HG03469 (cell line): Measurements from ENCODE around the gene TRAPPC3.

ENCODE experiments used
- ATAC-seq: cut with Tn5 transposase; IDR thresholded peaks from one replicate; pipeline ENCODE4 v1.9.1; 2021; ENCODE audit warnings: mild to moderate bottlenecking, moderate library complexity, moderate number of reproducible peaks; ENCODE audit not compliant: unreplicated experiment

TRAPPC3 gene

DNA sequence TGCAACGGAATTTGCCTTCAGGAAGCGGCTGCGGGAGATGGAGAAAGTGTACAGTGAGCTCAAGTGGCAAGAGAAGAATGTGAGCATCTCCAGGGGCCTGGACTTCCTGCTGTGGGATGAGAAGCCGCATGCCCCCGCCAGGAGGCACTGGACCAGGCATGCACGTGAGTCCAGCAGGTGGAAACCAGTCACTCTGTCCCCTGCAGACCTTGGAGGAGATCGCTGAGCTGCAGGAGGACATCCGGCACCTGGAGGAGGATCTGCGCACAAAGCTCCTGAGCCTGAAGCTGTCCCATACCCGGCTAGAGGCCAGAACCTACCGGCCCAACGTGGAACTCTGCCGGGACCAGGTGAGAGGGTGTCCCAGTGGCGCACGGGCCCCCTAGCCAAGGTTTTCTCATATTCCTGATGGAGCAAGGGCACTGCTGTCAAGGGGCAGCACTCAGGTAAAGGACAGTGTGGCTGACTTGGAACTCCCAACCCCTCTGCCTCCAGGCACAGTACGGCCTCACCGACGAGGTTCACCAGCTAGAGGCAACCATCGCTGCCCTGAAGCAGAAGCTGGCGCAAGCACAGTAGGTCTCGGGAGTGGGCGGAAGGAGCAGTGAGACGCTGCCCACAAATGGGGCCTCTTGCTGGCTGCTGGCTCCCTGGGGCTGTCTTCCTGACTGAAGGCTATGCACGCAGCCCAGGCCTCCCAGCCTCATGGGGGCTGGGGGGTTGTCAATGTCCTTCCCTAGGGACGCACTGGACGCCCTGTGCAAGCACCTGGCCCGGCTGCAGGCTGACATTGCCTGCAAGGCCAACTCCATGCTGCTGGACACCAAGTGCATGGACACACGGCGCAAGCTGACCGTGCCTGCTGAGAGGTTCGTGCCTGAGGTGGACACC is 61.8 kb downstream of the TRAPPC3 start:
- ATAC-seq, result no peak
